ENCODE results near the gene EXOC7. TPM values are rescaled to one million over a fixed set of nuclear protein-coding genes. Genes with fewer than 3 reads are reported as not detected.

Gene EXOC7, protein sequence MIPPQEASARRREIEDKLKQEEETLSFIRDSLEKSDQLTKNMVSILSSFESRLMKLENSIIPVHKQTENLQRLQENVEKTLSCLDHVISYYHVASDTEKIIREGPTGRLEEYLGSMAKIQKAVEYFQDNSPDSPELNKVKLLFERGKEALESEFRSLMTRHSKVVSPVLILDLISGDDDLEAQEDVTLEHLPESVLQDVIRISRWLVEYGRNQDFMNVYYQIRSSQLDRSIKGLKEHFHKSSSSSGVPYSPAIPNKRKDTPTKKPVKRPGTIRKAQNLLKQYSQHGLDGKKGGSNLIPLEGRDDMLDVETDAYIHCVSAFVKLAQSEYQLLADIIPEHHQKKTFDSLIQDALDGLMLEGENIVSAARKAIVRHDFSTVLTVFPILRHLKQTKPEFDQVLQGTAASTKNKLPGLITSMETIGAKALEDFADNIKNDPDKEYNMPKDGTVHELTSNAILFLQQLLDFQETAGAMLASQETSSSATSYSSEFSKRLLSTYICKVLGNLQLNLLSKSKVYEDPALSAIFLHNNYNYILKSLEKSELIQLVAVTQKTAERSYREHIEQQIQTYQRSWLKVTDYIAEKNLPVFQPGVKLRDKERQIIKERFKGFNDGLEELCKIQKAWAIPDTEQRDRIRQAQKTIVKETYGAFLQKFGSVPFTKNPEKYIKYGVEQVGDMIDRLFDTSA
- total RNA-seq (2021), result 115 and 117 TPM in 2 replicates
- percentile 63 among the genes with signal in this experiment for Bru-seq, nascent RNA
- percentile 68 among the genes with signal in this experiment for BruChase-seq, experiment 1, labeled RNA remaining after a 2-hour chase
- percentile 78 among the genes with signal in this experiment for BruChase-seq, experiment 2, labeled RNA remaining after a 6-hour chase
- long read RNA-seq, full-length matches to known transcripts, result 120 of 191 reads
- long read RNA-seq, partial matches to known transcripts, result 11 of 191 reads
- long read RNA-seq, other reads (novel, unspliced or antisense), result 60 of 191 reads

GRCh38 chr17:76103274-76104139 is at the start of gene EXOC7:
TSS of gene EXOC7 (minus strand) at chr17:76103787. CDS start at chr17:76103692, 95 bp downstream.
- intact Hi-C loops (cut with micrococcal nuclease; ENCODE audit: unreplicated experiment), result loop anchor here (1.0 kb wide), 1 partner anchor 124 kb away; the partner anchor contains the start of genes ACOX1 and TEN1
- no TSS peak for BruUV-seq (replicated peaks)
- CTCF ChIA-PET, result interaction anchor here (0.6 kb wide), 1 partner anchor 40 kb away, joined by 4 read pairs; no protein-coding TSS in a partner anchor

GRCh38 chr17:76153202-76153601 is 49.6 kb upstream of the EXOC7 start:
- Histone ChIP-seq H3K36me3 (ENCODE audit: insufficient read depth, low read length, poor library complexity, severe bottlenecking) (no peaks in the 10 kb centered on the region), H3K27me3 (replicated peaks; ENCODE audit: insufficient read depth, low read depth, low read length, poor library complexity) (no peaks in the 10 kb centered on the region), H3K9me3 (ENCODE audit: low read depth, low read length, poor library complexity, severe bottlenecking) (no peaks in the 10 kb centered on the region), H3K4me1 (ENCODE audit: insufficient read depth, low read length, poor library complexity, severe bottlenecking) (no peaks in the 10 kb centered on the region), H3K27ac (ENCODE audit: low read depth, low read length, poor library complexity, severe bottlenecking) (no peak overlapping the region), H3K4me3 (ENCODE audit: low read depth, low read length, poor library complexity, severe bottlenecking) (no peak overlapping the region)
- TF ChIP-seq EZH2 (IDR thresholded peaks at IDR 0.05; ENCODE audit: borderline replicate concordance, low read depth, low read length, poor library complexity, severe bottlenecking) (no peak), CTCF (conservative IDR thresholded peaks at IDR 0.05; ENCODE audit: low read depth, low read length) (no peak)
- no peak for DNase-seq (ENCODE audit: low spot score)
- ChIA-PET POLR2A (ENCODE audit: low non-redundant PET) (no interaction called here), CTCF (no interaction called here)
- intact Hi-C loops (cut with micrococcal nuclease; ENCODE audit: unreplicated experiment), result no loop called here
- no TSS peak for BruUV-seq (replicated peaks)

More at GRCh38 chr17:76103274-76104139, at the start of gene EXOC7:
- Histone ChIP-seq H3K27ac (ENCODE audit: low read depth, low read length, poor library complexity, severe bottlenecking) (peak within 1 kb of the TSS; percentile 85), H3K9me3 (ENCODE audit: low read depth, low read length, poor library complexity, severe bottlenecking) (no peaks in the 10 kb centered on the region), H3K36me3 (ENCODE audit: insufficient read depth, low read length, poor library complexity, severe bottlenecking) (peaks cover 20% of the 10 kb centered on the region), H3K4me3 (ENCODE audit: low read depth, low read length, poor library complexity, severe bottlenecking) (peak within 1 kb of the TSS; percentile 93), H3K4me1 (ENCODE audit: insufficient read depth, low read length, poor library complexity, severe bottlenecking) (peaks cover 10% of the 10 kb centered on the region), H3K27me3 (replicated peaks; ENCODE audit: insufficient read depth, low read depth, low read length, poor library complexity) (no peaks in the 10 kb centered on the region)
- TF ChIP-seq CTCF (conservative IDR thresholded peaks at IDR 0.05; ENCODE audit: low read depth, low read length) (no peak), EZH2 (IDR thresholded peaks at IDR 0.05; ENCODE audit: borderline replicate concordance, low read depth, low read length, poor library complexity, severe bottlenecking) (no peak)
- POLR2A ChIA-PET (ENCODE audit: low non-redundant PET), result no interaction called here
- peak; percentile 96 for DNase-seq (ENCODE audit: low spot score)

DNA sequence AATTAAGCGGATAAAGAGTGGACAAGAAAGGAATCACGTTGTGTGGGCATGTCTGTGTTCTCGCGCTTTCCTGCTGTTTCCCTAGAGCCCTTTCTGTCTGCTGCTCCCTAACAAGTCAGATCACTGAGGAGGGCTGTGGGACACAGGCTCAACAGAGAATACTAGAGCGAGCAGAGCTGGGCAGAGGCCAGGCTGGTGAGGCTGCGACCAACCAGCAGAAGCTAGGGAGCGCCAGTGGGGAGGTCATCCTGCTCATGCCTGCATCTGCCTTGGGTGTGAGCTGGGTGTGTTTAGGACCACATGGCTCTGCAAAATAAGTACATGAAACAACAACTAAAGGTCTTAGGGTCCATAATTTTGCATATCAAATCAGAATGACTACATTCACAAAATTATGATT is 49.0 kb upstream of the EXOC7 start:
- H3K4me1 ChIP-seq (ENCODE audit: insufficient read depth, low read length, poor library complexity, severe bottlenecking), result peaks cover 1% of the 10 kb centered on the region
- CTCF ChIA-PET, result no interaction called here
- intact Hi-C loops (cut with micrococcal nuclease; ENCODE audit: unreplicated experiment), result no loop called here
- BruUV-seq (replicated peaks), result no TSS peak
- no peaks in the 10 kb centered on the region for H3K9me3 ChIP-seq (ENCODE audit: low read depth, low read length, poor library complexity, severe bottlenecking)
- no peak overlapping the region for H3K4me3 ChIP-seq (ENCODE audit: low read depth, low read length, poor library complexity, severe bottlenecking)
- POLR2A ChIA-PET (ENCODE audit: low non-redundant PET), result no interaction called here
- DNase-seq (ENCODE audit: low spot score), result no peak
- no peak overlapping the region for H3K27ac ChIP-seq (ENCODE audit: low read depth, low read length, poor library complexity, severe bottlenecking)
- no peaks in the 10 kb centered on the region for H3K36me3 ChIP-seq (ENCODE audit: insufficient read depth, low read length, poor library complexity, severe bottlenecking)
- TF ChIP-seq CTCF (conservative IDR thresholded peaks at IDR 0.05; ENCODE audit: low read depth, low read length), result no peak
- H3K27me3 ChIP-seq (replicated peaks; ENCODE audit: insufficient read depth, low read depth, low read length, poor library complexity), result no peaks in the 10 kb centered on the region

All from A673 (cell line).